A673 (cell line): ENCODE data around the gene COLGALT1.

Experiments used
- CTCF ChIP-seq: fragments of 300-800, 200-600 bp; sonication (generic); conservative IDR thresholded peaks from 2 replicates; pipeline ENCODE4 v1.5.1; 2017; ENCODE audit warnings: low read depth, mild to moderate bottlenecking, antibody characterized with exemption, low read length, moderate library complexity, mixed read lengths
- EZH2 ChIP-seq: fragments of 200-600 bp; sonication (generic); IDR thresholded peaks from 2 replicates; pipeline ENCODE4 v1.6.1; 2017; ENCODE audit warnings: borderline replicate concordance, low read depth, mild to moderate bottlenecking, mixed read lengths, antibody characterized with exemption, low read length; ENCODE audit not compliant: poor library complexity, severe bottlenecking

- TF ChIP-seq EZH2 (no peak), CTCF (no peak)
Observed at GRCh38 chr19:17542042-17542441, 13.4 kb upstream of the COLGALT1 start.
